Tibial nerve (tissue), 4 donors: ENCODE results near the gene NOLC1. TPM values are rescaled to one million over a fixed set of nuclear protein-coding genes. Genes with fewer than 3 reads are reported as not detected.

Experiments used
- DNase-seq, 2 donors: peaks; one replicate each; pipeline ENCODE4 v3.0.0-alpha.2; 2019; ENCODE audit warnings: low spot score in 2 of 2
- H3K27ac ChIP-seq, 4 donors: fragments of 200-600 bp; sonication (generic) in 3 of 4; one replicate each; pipeline ENCODE4 v1.5.1; 2017 to 2019; ENCODE audit warnings: mild to moderate bottlenecking in 1 of 4
- H3K27me3 ChIP-seq, 2 donors: fragments of 200-600 bp; sonication (generic) in 1 of 2; one replicate each; pipeline versions ENCODE4 v1.5.1 to v1.6.0; 2017 to 2019
- H3K36me3 ChIP-seq, 3 donors: fragments of 200-600 bp; sonication (generic); one replicate each; pipeline ENCODE4 v1.5.1; 2018 to 2019
- H3K4me1 ChIP-seq, 4 donors: fragments of 200-600 bp; sonication (generic) in 3 of 4; one replicate each; pipeline ENCODE4 v1.5.1; 2017 to 2019
- H3K4me3 ChIP-seq, 4 donors: fragments of 200-600 bp; sonication (generic) in 3 of 4; one replicate each; pipeline ENCODE4 v1.5.1; 2017 to 2019; ENCODE audit warnings: mild to moderate bottlenecking in 1 of 4, moderate library complexity in 1 of 4
- H3K9me3 ChIP-seq, 4 donors: fragments of 200-600 bp; sonication (generic) in 3 of 4; one replicate each; pipeline ENCODE4 v1.5.1; 2017 to 2019
- EP300 ChIP-seq, 2 donors: sonication (generic); formaldehyde crosslinking; IDR thresholded peaks; one replicate each; pipeline ENCODE4 v1.6.1; 2017; ENCODE audit warnings: antibody characterized with exemption in 2 of 2, mild to moderate bottlenecking in 1 of 2
- POLR2A ChIP-seq, 2 donors: fragments of 450-650 bp; IDR thresholded peaks; one replicate each; pipeline ENCODE4 v1.6.1; 2017; ENCODE audit warnings: antibody characterized with exemption in 2 of 2, mild to moderate bottlenecking in 2 of 2, moderate library complexity in 2 of 2
- WGBS, 2 donors: methylation state at CpG; one replicate each; pipeline ENCODE4 v1.1.5; 2018; 5-methylcytosine and 5-hydroxymethylcytosine counted together
- total RNA-seq, 4 donors: library from RNA; depleted of rRNA; stranded (reverse); fragments of >200 nt; gene quantifications; one replicate each; pipeline ENCODE4 v1.1.0, GENCODE V29; 2016
- TF ChIP-seq, protein P1 (sequence below), 5 experiments: fragments of 200-600 bp in 3 of 5; fragments of 450-650 bp in 2 of 5; sonication (generic) in 3 of 5; IDR thresholded peaks; one replicate each; pipeline ENCODE4 v1.5.1; 2016 to 2019; ENCODE audit warnings: antibody characterized with exemption in 5 of 5, mild to moderate bottlenecking in 3 of 5, moderate library complexity in 2 of 5

NOLC1 gene
- total RNA-seq, result 10 to 100 TPM; 31.2 to 58.2 (median 51.4) TPM

DNA sequence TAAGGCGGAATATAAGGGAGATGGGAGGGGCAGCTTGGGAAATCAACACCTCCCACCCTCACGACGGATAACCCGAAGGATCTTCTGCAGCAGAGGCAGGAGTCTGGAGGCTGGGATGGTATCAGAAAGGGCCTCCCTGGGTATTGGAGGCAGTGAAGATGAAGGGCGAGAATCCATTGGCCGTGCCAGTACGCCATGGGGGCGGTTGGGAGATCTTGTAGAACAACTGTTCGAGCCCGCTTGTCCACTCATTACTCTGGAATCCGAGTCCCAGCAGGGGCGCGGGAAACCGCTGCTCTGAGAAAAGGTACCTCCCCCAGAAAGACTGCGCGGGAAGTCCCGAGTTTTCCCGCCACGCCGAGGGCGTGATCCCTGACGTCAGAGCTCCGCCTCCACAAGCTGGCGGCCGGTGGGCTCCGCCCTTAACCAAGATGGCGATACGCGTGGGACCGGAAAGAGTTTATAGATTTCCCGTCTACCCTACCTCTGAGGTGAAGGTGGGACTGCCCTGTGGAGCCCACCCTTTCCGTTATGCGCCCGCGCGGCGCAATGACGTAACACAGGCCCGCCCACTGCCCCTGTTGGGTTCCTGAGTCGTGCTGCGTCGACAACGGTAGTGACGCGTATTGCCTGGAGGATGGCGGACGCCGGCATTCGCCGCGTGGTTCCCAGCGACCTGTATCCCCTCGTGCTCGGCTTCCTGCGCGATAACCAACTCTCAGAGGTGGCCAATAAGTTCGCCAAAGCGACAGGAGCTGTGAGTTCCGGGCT is at the start of gene NOLC1:
Gene NOLC1, plus strand, starts transcription at position 616 of the 771 bp plus-strand sequence. Its CDS starts 22 bp downstream, at position 638.
- Histone ChIP-seq H3K27me3 (no peaks in the 10 kb centered on the region), H3K4me1 (peaks cover 0 to 31% (median 13%) of the 10 kb centered on the region in 4 donors), H3K27ac (peak within 1 kb of the TSS; percentile 83 to 94 (median 91)), H3K4me3 (peak within 1 kb of the TSS; percentile 55 to 98 (median 84)), H3K36me3 (peaks cover 0 to 61% (median 7%) of the 10 kb centered on the region in 3 donors), H3K9me3 (no peaks in the 10 kb centered on the region)
- DNase-seq, result peak; percentile 98
- TF ChIP-seq EP300 (IDR thresholded peaks at IDR 0.05), result peak; percentile 95 to 97
- peak; percentile 20 to 56 for TF ChIP-seq POLR2A (IDR thresholded peaks at IDR 0.05)
- TF ChIP-seq, protein P1, sequence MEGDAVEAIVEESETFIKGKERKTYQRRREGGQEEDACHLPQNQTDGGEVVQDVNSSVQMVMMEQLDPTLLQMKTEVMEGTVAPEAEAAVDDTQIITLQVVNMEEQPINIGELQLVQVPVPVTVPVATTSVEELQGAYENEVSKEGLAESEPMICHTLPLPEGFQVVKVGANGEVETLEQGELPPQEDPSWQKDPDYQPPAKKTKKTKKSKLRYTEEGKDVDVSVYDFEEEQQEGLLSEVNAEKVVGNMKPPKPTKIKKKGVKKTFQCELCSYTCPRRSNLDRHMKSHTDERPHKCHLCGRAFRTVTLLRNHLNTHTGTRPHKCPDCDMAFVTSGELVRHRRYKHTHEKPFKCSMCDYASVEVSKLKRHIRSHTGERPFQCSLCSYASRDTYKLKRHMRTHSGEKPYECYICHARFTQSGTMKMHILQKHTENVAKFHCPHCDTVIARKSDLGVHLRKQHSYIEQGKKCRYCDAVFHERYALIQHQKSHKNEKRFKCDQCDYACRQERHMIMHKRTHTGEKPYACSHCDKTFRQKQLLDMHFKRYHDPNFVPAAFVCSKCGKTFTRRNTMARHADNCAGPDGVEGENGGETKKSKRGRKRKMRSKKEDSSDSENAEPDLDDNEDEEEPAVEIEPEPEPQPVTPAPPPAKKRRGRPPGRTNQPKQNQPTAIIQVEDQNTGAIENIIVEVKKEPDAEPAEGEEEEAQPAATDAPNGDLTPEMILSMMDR (IDR thresholded peaks at IDR 0.05), result peak in 2 of 5 experiments; percentile 14 to 49
- WGBS, 2 donors, result 4 to 5% methylated on average over 38 to 55 of the region's 59 CpGs

DNA sequence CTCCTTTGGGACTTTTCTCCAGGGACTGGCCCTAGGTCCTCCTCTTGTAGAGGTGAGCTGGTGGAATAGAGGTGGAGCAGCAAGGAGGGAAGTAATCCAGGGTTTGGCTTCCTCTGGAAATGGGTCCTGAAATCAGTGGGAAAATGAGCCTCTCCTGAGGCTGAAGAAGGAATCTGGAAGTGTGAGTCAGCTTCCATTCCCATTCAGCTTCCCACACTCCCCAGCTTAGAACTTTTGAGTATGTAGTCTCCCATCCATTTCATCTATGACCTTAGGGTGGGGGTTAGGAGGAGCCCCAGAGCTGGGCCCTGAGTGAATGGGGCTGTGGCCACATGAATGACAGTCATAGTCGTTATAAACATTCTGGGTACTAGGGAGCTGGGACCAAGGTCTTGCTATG is 49.8 kb upstream of the NOLC1 start:
- Histone ChIP-seq H3K27me3 (no peaks in the 10 kb centered on the region), H3K4me1 (no peaks in the 10 kb centered on the region), H3K4me3 (no peak overlapping the region), H3K27ac (no peak overlapping the region), H3K9me3 (no peaks in the 10 kb centered on the region), H3K36me3 (peaks cover 0 to 18% (median 0%) of the 10 kb centered on the region in 3 donors)
- WGBS, 2 donors, result 50 to 60% methylated on average over 1 of the region's 1 CpG
- TF ChIP-seq, protein P1 (IDR thresholded peaks at IDR 0.05), result no peak
- TF ChIP-seq POLR2A (IDR thresholded peaks at IDR 0.05) (no peak), EP300 (IDR thresholded peaks at IDR 0.05) (no peak)
- DNase-seq, result no peak

DNA sequence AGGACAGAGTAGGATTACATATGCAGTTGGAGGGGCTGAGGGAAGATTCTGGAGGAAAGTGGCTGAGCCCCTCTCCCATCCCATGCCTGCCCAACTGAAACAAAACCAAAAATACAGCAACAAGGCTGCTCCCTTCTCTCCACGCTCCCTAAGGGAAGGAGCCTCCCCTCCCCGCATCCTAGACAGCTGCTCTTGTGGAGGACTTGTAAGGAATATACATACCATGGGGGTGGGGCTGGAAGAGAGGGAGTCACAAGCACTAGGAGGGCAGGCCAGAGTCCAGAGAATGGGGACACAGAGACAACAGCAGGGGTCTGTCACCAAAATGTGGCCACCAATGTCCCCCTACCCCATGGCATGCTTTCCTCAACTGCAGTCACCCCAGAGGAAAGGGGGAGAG is 45.2 kb upstream of the NOLC1 start:
- no peaks in the 10 kb centered on the region for H3K27me3 ChIP-seq
- no peak overlapping the region for H3K4me3 ChIP-seq
- H3K9me3 ChIP-seq, result no peaks in the 10 kb centered on the region
- no peak overlapping the region for H3K27ac ChIP-seq
- 51 to 80% methylated on average over 2 of the region's 2 CpGs for whole genome bisulfite sequencing, 2 donors
- no peak for DNase-seq
- peaks cover 6 to 58% (median 37%) of the 10 kb centered on the region in 3 donors for H3K36me3 ChIP-seq
- no peak for TF ChIP-seq POLR2A (IDR thresholded peaks at IDR 0.05)
- TF ChIP-seq, protein P1 (IDR thresholded peaks at IDR 0.05), result no peak
- TF ChIP-seq EP300 (IDR thresholded peaks at IDR 0.05), result no peak
- H3K4me1 ChIP-seq, result peaks cover 0 to 9% (median under 1%) of the 10 kb centered on the region in 4 donors

DNA sequence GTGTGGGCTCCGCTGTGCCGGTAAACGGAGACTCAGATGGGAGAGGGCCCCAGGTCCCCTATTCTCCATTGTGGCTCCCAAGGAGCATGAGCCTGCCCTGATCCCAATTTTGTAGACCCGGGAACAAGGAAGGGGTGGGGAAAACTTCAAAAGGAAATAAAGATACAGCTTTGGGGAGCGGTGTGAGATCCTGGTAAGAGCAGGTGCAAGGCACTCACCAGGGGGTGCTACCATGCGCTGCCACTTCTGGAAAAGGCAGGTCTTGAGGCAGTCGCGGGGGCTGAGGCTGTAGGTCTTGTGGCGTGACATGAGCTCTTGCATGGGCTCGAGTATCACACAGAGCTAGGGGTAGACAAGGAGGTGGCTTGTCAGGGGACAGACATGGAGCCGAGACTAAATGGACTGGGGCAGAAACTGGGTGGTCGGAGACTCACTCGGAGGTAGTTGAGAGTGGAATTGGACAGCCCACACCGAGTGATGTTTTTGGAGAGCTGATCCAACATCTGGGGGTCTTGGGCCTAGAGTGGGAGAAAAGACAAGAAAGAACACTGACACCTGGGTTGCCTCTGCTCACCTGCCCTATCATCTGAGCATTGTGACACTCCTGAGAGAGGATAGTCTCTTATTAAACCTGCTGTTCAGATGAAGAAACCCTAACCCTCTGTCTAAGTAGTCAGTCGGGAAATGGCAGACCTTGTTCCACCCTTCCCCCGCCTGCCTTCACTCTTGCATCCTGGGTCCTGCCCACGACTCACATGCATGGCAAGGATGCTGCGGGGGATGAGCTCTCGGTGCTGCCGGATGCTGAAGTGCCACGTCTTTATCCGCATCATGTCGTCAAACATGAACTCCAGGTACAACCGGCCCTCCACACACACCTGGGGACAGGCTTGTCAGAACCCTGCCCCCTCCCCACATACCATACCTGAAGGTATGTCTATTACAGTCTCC is 42.7 kb upstream of the NOLC1 start:
- 85 to 91% methylated on average over 24 of the region's 24 CpGs for WGBS, 2 donors
- no peak for DNase-seq
- H3K4me3 ChIP-seq, result no peak overlapping the region
- H3K4me1 ChIP-seq, result peaks cover 0 to 34% (median 20%) of the 10 kb centered on the region in 4 donors
- no peaks in the 10 kb centered on the region for H3K9me3 ChIP-seq
- TF ChIP-seq, protein P1 (IDR thresholded peaks at IDR 0.05), result no peak
- no peaks in the 10 kb centered on the region for H3K27me3 ChIP-seq
- H3K36me3 ChIP-seq, result peaks cover 6 to 58% (median 37%) of the 10 kb centered on the region in 3 donors
- H3K27ac ChIP-seq, result no peak overlapping the region
